Anterior cingulate cortex (tissue), 58 donors: ENCODE results near the gene TMEM219.
A peak's percentile ranks its signal among the peaks of the same experiment; 100 is the strongest.

Experiments
- DNase-seq, 58 donors: peaks; one replicate each; lab custom pipeline; 2025; lab: John Stamatoyannopoulos, UW

TMEM219 gene

GRCh38 chr16:29978564-29979270 is 16.8 kb downstream of the TMEM219 start:
- no peak for DNase-seq

GRCh38 chr16:29982560-29983419 is 20.9 kb downstream of the TMEM219 start:
- no peak for DNase-seq

- no peak for DNase-seq
Observed at GRCh38 chr16:29983420-29984136, 21.7 kb downstream of the TMEM219 start.

- DNase-seq: no peak
Observed at GRCh38 chr16:29984137-29984763, 22.4 kb downstream of the TMEM219 start.

GRCh38 chr16:29984764-29985147 is 22.9 kb downstream of the TMEM219 start:
- DNase-seq: no peak

GRCh38 chr16:29985271-29985811 is 23.5 kb downstream of the TMEM219 start:
- DNase-seq: no peak

- no peak for DNase-seq
Observed at GRCh38 chr16:29986231-29986630, 24.4 kb downstream of the TMEM219 start.

GRCh38 chr16:29986931-29987330 is 25.1 kb downstream of the TMEM219 start:
- DNase-seq: no peak

GRCh38 chr16:29987371-29988085 is 25.6 kb downstream of the TMEM219 start:
- no peak for DNase-seq

GRCh38 chr16:29988346-29989075 is 26.6 kb downstream of the TMEM219 start:
- no peak for DNase-seq

- DNase-seq: no peak
Observed at GRCh38 chr16:29989111-29989858, 27.4 kb downstream of the TMEM219 start.

GRCh38 chr16:29990034-29990433 is 28.2 kb downstream of the TMEM219 start:
- no peak for DNase-seq

GRCh38 chr16:29990883-29991570 is 29.1 kb downstream of the TMEM219 start:
- no peak for DNase-seq

- DNase-seq: no peak
Observed at GRCh38 chr16:29991571-29991904, 29.7 kb downstream of the TMEM219 start.

- peak in 1 of 58 donors; percentile 7 for DNase-seq
Observed at GRCh38 chr16:29992344-29992967, 30.6 kb downstream of the TMEM219 start.

- DNase-seq: no peak
Observed at GRCh38 chr16:29993191-29993902, 31.5 kb downstream of the TMEM219 start.
